Kidney (tissue), 14 donors: ENCODE measurements around the gene DDAH1. TPM values are rescaled to one million over a fixed set of nuclear protein-coding genes. Genes with fewer than 3 reads are reported as not detected.

Source experiments
- DNase-seq, 5 donors: peaks; one replicate each; pipeline ENCODE4 v3.0.0-alpha.2; 2013 to 2020
- FAIRE-seq: peaks from 2 replicates; lab custom pipeline; 2012; peaks lifted over from hg19 to GRCh38; lab: Jason Lieb, UNC
- H3K27ac ChIP-seq, 2 donors: one replicate each; pipeline ENCODE4 v1.7.0; 2013; ENCODE audit warnings: low read depth in 2 of 2, low read length in 2 of 2, inconsistent platforms in 1 of 2
- H3K27me3 ChIP-seq: one replicate; pipeline ENCODE4 v1.7.1; 2013; ENCODE audit warnings: low read length, inconsistent platforms; ENCODE audit not compliant: control insufficient read depth, insufficient read depth
- H3K36me3 ChIP-seq, 3 donors: one replicate each; pipeline versions ENCODE4 v1.7.0 to v1.7.1; 2013; ENCODE audit warnings: low read length in 3 of 3, control low read depth in 1 of 3, inconsistent platforms in 1 of 3; ENCODE audit not compliant: insufficient read depth in 3 of 3, control insufficient read depth in 2 of 3
- H3K4me1 ChIP-seq, 3 donors: one replicate each; pipeline versions ENCODE4 v1.7.0 to v1.7.1; 2013; ENCODE audit warnings: low read length in 3 of 3, inconsistent platforms in 1 of 3, low read depth in 1 of 3; ENCODE audit not compliant: control insufficient read depth in 2 of 3, insufficient read depth in 2 of 3
- H3K4me3 ChIP-seq, 3 donors: one replicate each; pipeline versions ENCODE4 v1.7.0 to v1.8.1; 2013; ENCODE audit warnings: low read length in 3 of 3, control low read depth in 1 of 3, inconsistent platforms in 1 of 3
- H3K9ac ChIP-seq, 3 donors: one replicate each; pipeline versions ENCODE4 v1.7.0 to v1.7.1; 2013; ENCODE audit warnings: low read length in 3 of 3, control low read depth in 1 of 3, inconsistent platforms in 1 of 3
- H3K9me3 ChIP-seq, 3 donors: one replicate each; pipeline versions ENCODE4 v1.7.0 to v1.7.1; 2013; ENCODE audit warnings: low read length in 3 of 3, control low read depth in 1 of 3, inconsistent platforms in 1 of 3; ENCODE audit not compliant: control insufficient read depth in 2 of 3, insufficient read depth in 1 of 3
- intact Hi-C: fragments of 100-400 bp; cut with DNase I; formaldehyde crosslinking; loops from one replicate; pipeline ENCODE4 v1.11.1; 2022
- polyA plus RNA-seq: library from polyadenylated mRNA; stranded (reverse); fragments of 350-450 nt; fragmentation: Illumina TruSeq; extraction: RNeasy Lipid Tissue Mini Kit (QIAGEN cat#74804); gene quantifications from one replicate; pipeline ENCODE4 v1.2.3, GENCODE V29; 2014; ENCODE audit warnings: low read depth, low replicate concordance; ENCODE audit not compliant: insufficient read depth
- total RNA-seq: library from RNA; stranded (reverse); fragmentation: NEBNext Ultra II Directional; extraction: Animal tissue kit (Norgen Biotek cat#: 25700); gene quantifications from one replicate; pipeline ENCODE4 v1.2.1, GENCODE V29; 2021
- TF ChIP-seq, protein P1 (sequence below): IDR thresholded peaks from 3 replicates; pipeline ENCODE4 v1.5.1; 2012; ENCODE audit warnings: mild to moderate bottlenecking, moderate library complexity, borderline replicate concordance; ENCODE audit not compliant: insufficient read depth; ENCODE audit errors: extremely low read depth
- donor health status: control.
- donor health status: control.
- donor health status: control.
- donor health status: control.
- donor health status: control.
- donor health status: DM: yes; HTN: yes; CAD: no.
- donor health status: Normal renal cell carcinoma (clear cell type).

The DDAH1 gene
- total and polyA plus RNA-seq, 2 donors from 2014 or later: 73.1 to 98.9 TPM

DNA sequence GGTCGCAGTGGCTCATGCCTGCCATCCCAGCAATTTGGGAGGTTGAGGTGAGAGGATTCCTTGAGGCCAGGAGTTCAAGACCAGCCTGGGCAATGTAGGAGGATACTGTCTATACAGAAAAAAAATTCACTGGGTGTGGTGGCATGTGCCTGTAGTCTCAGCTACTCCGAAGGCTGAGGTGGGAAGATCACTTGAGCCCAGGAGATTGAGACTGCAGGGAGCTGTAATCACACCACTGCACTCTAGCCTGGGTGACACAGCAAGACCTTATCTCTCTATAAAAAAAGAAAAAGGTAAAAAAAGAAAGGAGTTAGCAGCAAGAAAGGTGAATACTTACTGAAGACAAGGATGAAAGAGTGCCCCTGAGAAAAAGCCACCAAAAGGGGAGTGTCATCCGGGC is 164.8 kb downstream of the DDAH1 start:
- Histone ChIP-seq H3K9me3 (no peaks in the 10 kb centered on the region), H3K27me3 (no peaks in the 10 kb centered on the region), H3K27ac (no peak overlapping the region), H3K36me3 (no peaks in the 10 kb centered on the region), H3K4me3 (no peak overlapping the region), H3K9ac (no peak overlapping the region), H3K4me1 (peaks cover 0 to 7% (median 2%) of the 10 kb centered on the region in 3 donors)
- no peak for FAIRE-seq
- no peak for DNase-seq
- TF ChIP-seq, protein P1, sequence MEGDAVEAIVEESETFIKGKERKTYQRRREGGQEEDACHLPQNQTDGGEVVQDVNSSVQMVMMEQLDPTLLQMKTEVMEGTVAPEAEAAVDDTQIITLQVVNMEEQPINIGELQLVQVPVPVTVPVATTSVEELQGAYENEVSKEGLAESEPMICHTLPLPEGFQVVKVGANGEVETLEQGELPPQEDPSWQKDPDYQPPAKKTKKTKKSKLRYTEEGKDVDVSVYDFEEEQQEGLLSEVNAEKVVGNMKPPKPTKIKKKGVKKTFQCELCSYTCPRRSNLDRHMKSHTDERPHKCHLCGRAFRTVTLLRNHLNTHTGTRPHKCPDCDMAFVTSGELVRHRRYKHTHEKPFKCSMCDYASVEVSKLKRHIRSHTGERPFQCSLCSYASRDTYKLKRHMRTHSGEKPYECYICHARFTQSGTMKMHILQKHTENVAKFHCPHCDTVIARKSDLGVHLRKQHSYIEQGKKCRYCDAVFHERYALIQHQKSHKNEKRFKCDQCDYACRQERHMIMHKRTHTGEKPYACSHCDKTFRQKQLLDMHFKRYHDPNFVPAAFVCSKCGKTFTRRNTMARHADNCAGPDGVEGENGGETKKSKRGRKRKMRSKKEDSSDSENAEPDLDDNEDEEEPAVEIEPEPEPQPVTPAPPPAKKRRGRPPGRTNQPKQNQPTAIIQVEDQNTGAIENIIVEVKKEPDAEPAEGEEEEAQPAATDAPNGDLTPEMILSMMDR: no peak
- intact Hi-C loops: loop anchor here (5.0 to 10.0 kb wide), 2 partner anchors 205 to 392 kb away; no protein-coding TSS in a partner anchor

DNA sequence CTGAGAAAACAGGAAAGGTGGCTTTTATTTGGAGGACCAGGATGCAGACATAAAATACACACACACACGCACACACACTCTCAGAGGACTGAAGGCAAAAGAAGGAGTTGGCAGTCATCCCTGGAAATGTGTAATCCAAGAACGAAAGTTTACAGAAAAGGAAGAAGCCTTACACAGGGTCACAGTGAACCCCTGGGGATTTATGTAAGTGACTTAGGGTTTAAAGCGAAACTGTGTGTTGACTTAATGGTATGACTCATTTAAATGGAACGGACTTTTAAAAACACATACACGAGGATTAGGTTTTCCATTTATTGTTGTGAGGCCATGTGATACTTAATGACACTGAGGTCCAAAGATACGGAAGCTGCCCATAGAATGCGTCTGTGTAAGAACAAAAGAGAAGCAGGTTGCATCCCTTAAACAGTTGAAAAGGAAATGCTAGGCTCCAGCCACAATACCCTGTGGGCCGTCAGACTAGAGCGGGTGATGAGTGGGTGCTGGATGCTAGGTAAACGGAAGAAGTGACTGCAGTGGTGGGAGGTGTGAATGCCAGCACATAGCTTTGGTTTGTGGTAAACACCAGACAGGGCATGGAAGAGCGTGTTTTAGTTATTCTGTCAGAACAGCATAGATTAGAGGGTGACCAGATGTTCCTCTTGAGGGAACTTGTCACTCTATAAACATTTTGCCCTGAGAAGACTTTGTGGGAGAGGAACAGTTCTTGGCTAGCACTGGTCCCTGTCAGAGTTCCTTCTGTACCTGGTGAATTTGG is 166.9 kb downstream of the DDAH1 start:
- TF ChIP-seq, protein P1: no peak
- Histone ChIP-seq H3K27ac (peak overlapping the region; percentile 64 to 82), H3K36me3 (no peaks in the 10 kb centered on the region), H3K9ac (peak overlapping the region in 1 of 3 donors; percentile 57), H3K4me1 (peaks cover 0 to 7% (median 2%) of the 10 kb centered on the region in 3 donors), H3K9me3 (no peaks in the 10 kb centered on the region), H3K4me3 (peak overlapping the region; percentile 0 to 36 (median 20)), H3K27me3 (no peaks in the 10 kb centered on the region)
- FAIRE-seq (peak; percentile 96), DNase-seq (peak in 3 of 5 donors; percentile 29 to 94 (median 78))
- intact Hi-C loops: no loop called here

DNA sequence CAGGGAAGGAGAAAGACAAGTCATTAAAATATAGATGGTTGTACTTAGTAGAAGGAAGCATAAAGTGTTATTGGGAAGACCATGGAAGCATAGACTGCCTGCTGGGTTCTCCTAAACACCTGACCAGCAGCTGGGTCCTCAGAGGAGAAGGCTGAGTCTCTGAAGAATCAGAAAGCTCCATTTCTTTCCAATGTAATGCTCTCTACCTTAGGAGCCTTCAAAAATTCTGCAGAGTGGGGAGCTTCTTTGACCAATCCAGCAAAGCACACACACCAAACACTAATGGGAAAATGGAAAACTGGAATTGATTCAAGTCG is 167.5 kb downstream of the DDAH1 start:
- Histone ChIP-seq H3K4me3 (peak overlapping the region in 1 of 3 donors; percentile 36), H3K9ac (no peak overlapping the region), H3K36me3 (no peaks in the 10 kb centered on the region), H3K4me1 (peaks cover 0 to 7% (median 2%) of the 10 kb centered on the region in 3 donors), H3K27ac (peak overlapping the region; percentile 64 to 82), H3K27me3 (no peaks in the 10 kb centered on the region), H3K9me3 (no peaks in the 10 kb centered on the region)
- FAIRE-seq (no peak), DNase-seq (no peak)
- intact Hi-C loops: no loop called here
- TF ChIP-seq, protein P1: no peak
